ENCODE results near the gene HOXB7.

Gene HOXB7

GRCh38 chr17:48613862-48614694, 3.3 kb upstream of the HOXB7 start:
- TF ChIP-seq, protein P1, sequence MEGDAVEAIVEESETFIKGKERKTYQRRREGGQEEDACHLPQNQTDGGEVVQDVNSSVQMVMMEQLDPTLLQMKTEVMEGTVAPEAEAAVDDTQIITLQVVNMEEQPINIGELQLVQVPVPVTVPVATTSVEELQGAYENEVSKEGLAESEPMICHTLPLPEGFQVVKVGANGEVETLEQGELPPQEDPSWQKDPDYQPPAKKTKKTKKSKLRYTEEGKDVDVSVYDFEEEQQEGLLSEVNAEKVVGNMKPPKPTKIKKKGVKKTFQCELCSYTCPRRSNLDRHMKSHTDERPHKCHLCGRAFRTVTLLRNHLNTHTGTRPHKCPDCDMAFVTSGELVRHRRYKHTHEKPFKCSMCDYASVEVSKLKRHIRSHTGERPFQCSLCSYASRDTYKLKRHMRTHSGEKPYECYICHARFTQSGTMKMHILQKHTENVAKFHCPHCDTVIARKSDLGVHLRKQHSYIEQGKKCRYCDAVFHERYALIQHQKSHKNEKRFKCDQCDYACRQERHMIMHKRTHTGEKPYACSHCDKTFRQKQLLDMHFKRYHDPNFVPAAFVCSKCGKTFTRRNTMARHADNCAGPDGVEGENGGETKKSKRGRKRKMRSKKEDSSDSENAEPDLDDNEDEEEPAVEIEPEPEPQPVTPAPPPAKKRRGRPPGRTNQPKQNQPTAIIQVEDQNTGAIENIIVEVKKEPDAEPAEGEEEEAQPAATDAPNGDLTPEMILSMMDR (IDR thresholded peaks at IDR 0.05) = no peak
- H3K4me3 ChIP-seq = peak overlapping the region in 1 of 2 donors; percentile 24
- H3K27me3 ChIP-seq = peaks cover 12 to 100% of the 10 kb centered on the region in 2 donors
- H3K4me1 ChIP-seq = peaks cover 0 to 62% (median 50%) of the 10 kb centered on the region in 4 donors
- intact Hi-C loops (cut with DNase I; ENCODE audit: low total_unique reads) = no loop called here
- H3K36me3 ChIP-seq = no peaks in the 10 kb centered on the region
- DNase-seq = no peak
- no peaks in the 10 kb centered on the region for H3K9me3 ChIP-seq
- no peak overlapping the region for H3K27ac ChIP-seq

GRCh38 chr17:48612854-48613691, 2.3 kb upstream of the HOXB7 start:
- intact Hi-C loops (cut with DNase I; ENCODE audit: low total_unique reads) = no loop called here
- H3K9me3 ChIP-seq = no peaks in the 10 kb centered on the region
- DNase-seq = no peak
- peak overlapping the region; percentile 6 to 49 for H3K4me3 ChIP-seq
- peaks cover 0 to 58% (median 46%) of the 10 kb centered on the region in 4 donors for H3K4me1 ChIP-seq
- H3K27ac ChIP-seq = no peak overlapping the region
- H3K36me3 ChIP-seq = no peaks in the 10 kb centered on the region
- H3K27me3 ChIP-seq = peaks cover 12 to 99% of the 10 kb centered on the region in 2 donors
- TF ChIP-seq, protein P1 (IDR thresholded peaks at IDR 0.05) = peak; percentile 6 to 33

GRCh38 chr17:48612456-48612853, 1.6 kb upstream of the HOXB7 start:
- H3K27ac ChIP-seq = no peak overlapping the region
- peaks cover 12 to 99% of the 10 kb centered on the region in 2 donors for H3K27me3 ChIP-seq
- TF ChIP-seq, protein P1 (IDR thresholded peaks at IDR 0.05) = no peak
- DNase-seq = no peak
- peaks cover 0 to 52% (median 43%) of the 10 kb centered on the region in 4 donors for H3K4me1 ChIP-seq
- no peaks in the 10 kb centered on the region for H3K9me3 ChIP-seq
- intact Hi-C loops (cut with DNase I; ENCODE audit: low total_unique reads) = no loop called here
- peak overlapping the region; percentile 6 to 49 for H3K4me3 ChIP-seq
- no peaks in the 10 kb centered on the region for H3K36me3 ChIP-seq

DNA sequence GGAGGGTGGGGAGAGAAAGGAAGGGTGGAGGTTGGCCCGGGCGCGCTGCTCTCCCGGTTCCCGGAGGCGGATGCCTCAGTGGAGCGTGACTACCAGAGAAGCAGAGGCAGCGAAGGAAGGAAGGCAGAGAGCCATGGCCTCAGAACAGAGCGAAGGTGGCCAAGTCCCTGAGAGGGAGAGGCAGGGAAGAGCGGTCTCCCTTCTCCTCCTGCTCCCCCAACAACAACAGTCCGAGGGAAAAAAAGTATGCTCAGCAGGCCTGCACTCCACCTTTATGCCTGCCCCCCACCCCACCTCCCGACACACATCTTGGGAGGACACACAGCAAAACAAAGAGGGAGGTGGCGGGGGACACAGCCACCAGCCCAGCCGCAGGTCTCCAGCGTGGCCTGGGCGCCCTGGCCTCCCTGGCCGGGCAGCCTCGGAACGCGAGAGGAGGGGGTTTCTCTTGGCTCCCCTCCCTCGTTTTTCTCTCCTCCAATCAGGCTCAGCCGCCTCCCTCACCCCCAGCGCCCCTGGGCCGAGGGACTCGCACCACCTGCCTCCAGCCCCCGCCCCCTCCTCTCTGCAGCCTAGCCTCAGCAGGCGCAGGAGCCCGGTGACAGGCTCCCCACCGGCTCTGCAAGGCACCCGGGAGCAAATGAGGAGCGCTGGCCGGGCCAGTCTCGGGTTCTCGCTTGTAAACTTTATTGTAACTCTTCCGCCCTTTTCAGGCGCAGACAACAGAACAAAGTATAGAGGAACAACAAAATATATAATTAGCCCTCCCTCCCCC, 1.1 kb upstream of the HOXB7 start:
- Histone ChIP-seq H3K4me3 (peak overlapping the region; percentile 38 to 49), H3K27ac (peak overlapping the region in 1 of 2 donors; percentile 6), H3K36me3 (no peaks in the 10 kb centered on the region), H3K4me1 (peaks cover 0 to 50% (median 43%) of the 10 kb centered on the region in 4 donors), H3K9me3 (no peaks in the 10 kb centered on the region), H3K27me3 (peaks cover 12 to 99% of the 10 kb centered on the region in 2 donors)
- TF ChIP-seq, protein P1 (IDR thresholded peaks at IDR 0.05) = no peak
- DNase-seq = no peak
- intact Hi-C loops (cut with DNase I; ENCODE audit: low total_unique reads) = no loop called here

DNA sequence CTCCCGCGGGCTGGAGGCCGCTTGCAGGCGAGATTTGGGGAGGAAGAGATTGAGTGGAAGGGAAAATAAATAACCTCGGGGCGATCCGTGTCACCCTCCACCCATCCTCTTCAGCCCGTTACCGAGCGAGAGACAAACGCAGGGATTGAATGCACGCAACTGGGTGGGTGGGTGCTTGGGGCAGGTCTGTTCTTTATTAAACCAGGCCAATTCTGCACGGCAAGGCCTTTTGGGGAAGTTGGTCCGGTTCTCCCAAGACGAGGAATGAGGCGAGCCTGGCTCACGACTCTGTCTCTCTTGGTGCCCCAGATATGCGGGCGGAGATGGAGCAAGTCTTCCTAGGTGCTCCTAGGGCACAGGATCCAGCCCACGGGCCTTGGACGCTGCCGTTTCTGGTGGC, 396 bp upstream of the HOXB7 start:
- Histone ChIP-seq H3K4me3 (peak overlapping the region; percentile 38 to 49), H3K9me3 (no peaks in the 10 kb centered on the region), H3K36me3 (no peaks in the 10 kb centered on the region), H3K27me3 (peaks cover 12 to 99% of the 10 kb centered on the region in 2 donors), H3K4me1 (peaks cover 0 to 50% (median 43%) of the 10 kb centered on the region in 4 donors), H3K27ac (no peak overlapping the region)
- TF ChIP-seq, protein P1 (IDR thresholded peaks at IDR 0.05) = no peak
- intact Hi-C loops (cut with DNase I; ENCODE audit: low total_unique reads) = no loop called here
- no peak for DNase-seq
